ENCODE results near the gene RANBP17. TPM values are rescaled to one million over a fixed set of nuclear protein-coding genes. Genes with fewer than 3 reads are reported as not detected.

RANBP17 gene
- polyA plus RNA-seq, 1 of the 3 experiments (the other 2 are of a cell fraction) = 6.0 TPM

DNA sequence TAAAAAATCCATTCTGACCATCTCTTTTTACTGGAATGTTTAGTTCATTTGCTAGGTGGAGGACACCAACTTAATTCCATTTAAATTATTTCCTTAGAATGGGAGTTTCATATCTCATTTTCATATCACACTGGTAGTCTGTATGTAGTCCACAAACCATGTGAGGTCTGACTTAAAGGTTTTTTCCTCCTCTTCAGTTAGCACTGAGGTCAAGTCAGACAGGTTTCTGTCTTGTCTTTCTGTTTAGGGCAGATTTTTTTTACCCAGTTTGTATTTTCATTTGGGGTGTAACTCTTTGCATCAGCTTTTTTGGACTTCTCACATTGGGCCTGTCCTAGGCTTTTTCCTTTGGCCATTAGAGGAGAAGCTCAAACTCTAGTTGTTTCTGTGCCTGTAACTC, 75.3 kb downstream of the RANBP17 start (continued):
- TF ChIP-seq, protein P1, sequence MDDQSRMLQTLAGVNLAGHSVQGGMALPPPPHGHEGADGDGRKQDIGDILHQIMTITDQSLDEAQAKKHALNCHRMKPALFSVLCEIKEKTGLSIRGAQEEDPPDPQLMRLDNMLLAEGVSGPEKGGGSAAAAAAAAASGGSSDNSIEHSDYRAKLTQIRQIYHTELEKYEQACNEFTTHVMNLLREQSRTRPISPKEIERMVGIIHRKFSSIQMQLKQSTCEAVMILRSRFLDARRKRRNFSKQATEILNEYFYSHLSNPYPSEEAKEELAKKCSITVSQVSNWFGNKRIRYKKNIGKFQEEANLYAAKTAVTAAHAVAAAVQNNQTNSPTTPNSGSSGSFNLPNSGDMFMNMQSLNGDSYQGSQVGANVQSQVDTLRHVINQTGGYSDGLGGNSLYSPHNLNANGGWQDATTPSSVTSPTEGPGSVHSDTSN (IDR thresholded peaks at IDR 0.05) = no peak
- TF ChIP-seq, protein P2, sequence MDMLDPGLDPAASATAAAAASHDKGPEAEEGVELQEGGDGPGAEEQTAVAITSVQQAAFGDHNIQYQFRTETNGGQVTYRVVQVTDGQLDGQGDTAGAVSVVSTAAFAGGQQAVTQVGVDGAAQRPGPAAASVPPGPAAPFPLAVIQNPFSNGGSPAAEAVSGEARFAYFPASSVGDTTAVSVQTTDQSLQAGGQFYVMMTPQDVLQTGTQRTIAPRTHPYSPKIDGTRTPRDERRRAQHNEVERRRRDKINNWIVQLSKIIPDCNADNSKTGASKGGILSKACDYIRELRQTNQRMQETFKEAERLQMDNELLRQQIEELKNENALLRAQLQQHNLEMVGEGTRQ (IDR thresholded peaks at IDR 0.05; ENCODE audit: borderline replicate concordance, low read depth, low read length) = no peak

DNA sequence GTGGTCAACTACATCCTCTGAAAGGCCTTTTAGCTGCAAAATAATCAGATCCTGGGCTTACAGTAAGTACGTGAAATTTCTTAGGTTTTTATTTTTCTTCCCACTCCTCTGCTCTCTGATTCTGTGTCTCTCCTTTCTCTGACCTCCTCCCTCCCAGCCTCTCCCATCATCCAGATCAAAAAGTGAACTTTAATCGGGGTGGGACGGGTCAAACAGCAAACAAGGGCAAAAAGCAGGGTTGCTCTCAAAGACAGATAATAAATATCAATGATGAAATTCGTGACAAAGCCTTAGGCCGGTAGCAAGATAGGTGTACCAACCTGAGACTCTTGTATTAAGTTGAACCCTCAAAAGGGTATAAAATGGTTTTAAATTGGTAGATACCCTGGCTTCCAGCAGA, 76.1 kb downstream of the RANBP17 start:
- no peaks in the 10 kb centered on the region for H3K4me1 ChIP-seq (ENCODE audit: control insufficient read depth in 1 of 2, insufficient read depth in 2 of 2, low read depth in 1 of 2, low read length in 1 of 2)
- no peaks in the 10 kb centered on the region for H3K79me2 ChIP-seq (ENCODE audit: insufficient read depth)
- POLR2A ChIA-PET = no interaction called here
- H3K4me3 ChIP-seq (ENCODE audit: low read depth in 2 of 2, low read length in 1 of 2) = no peak overlapping the region
- no peak overlapping the region for H2AFZ ChIP-seq (ENCODE audit: low read depth)
- no peaks in the 10 kb centered on the region for H3F3A ChIP-seq (replicated peaks; ENCODE audit: insufficient read depth)
- H3K9ac ChIP-seq = no peak overlapping the region
- 87% methylated on average over 5 of the region's 5 CpGs for WGBS (ENCODE audit: low lambda C conversion rate)
- CTCF ChIA-PET = interaction anchor here (0.6 kb wide), 1 partner anchor 403 kb away, joined by 3 read pairs; no protein-coding TSS in a partner anchor
- no peak overlapping the region for H3K4me2 ChIP-seq
- TF ChIP-seq, protein P2 (IDR thresholded peaks at IDR 0.05; ENCODE audit: borderline replicate concordance, low read depth, low read length) = no peak
- TF ChIP-seq CHD2 (IDR thresholded peaks at IDR 0.05; ENCODE audit: low read length, partially characterized antibody) (no peak), TAF1 (IDR thresholded peaks at IDR 0.05; ENCODE audit: borderline replicate concordance, low read depth, low read length) (no peak), EP300 (IDR thresholded peaks at IDR 0.05; ENCODE audit: borderline replicate concordance in 1 of 2, low read depth in 1 of 2, low read length in 1 of 2) (no peak), JUND (IDR thresholded peaks at IDR 0.05) (no peak), FOSL2 (IDR thresholded peaks at IDR 0.05; ENCODE audit: borderline replicate concordance, low read depth) (no peak), SMC3 (IDR thresholded peaks at IDR 0.05; ENCODE audit: low read depth, low read length) (no peak), RAD21 (IDR thresholded peaks at IDR 0.05; ENCODE audit: low read length) (no peak), MEF2A (IDR thresholded peaks at IDR 0.05; ENCODE audit: borderline replicate concordance, low read depth) (no peak), GABPA (IDR thresholded peaks at IDR 0.05; ENCODE audit: low read depth) (no peak), NRF1 (IDR thresholded peaks at IDR 0.05; ENCODE audit: low read depth, low read length) (no peak)
- TF ChIP-seq, protein P3, sequence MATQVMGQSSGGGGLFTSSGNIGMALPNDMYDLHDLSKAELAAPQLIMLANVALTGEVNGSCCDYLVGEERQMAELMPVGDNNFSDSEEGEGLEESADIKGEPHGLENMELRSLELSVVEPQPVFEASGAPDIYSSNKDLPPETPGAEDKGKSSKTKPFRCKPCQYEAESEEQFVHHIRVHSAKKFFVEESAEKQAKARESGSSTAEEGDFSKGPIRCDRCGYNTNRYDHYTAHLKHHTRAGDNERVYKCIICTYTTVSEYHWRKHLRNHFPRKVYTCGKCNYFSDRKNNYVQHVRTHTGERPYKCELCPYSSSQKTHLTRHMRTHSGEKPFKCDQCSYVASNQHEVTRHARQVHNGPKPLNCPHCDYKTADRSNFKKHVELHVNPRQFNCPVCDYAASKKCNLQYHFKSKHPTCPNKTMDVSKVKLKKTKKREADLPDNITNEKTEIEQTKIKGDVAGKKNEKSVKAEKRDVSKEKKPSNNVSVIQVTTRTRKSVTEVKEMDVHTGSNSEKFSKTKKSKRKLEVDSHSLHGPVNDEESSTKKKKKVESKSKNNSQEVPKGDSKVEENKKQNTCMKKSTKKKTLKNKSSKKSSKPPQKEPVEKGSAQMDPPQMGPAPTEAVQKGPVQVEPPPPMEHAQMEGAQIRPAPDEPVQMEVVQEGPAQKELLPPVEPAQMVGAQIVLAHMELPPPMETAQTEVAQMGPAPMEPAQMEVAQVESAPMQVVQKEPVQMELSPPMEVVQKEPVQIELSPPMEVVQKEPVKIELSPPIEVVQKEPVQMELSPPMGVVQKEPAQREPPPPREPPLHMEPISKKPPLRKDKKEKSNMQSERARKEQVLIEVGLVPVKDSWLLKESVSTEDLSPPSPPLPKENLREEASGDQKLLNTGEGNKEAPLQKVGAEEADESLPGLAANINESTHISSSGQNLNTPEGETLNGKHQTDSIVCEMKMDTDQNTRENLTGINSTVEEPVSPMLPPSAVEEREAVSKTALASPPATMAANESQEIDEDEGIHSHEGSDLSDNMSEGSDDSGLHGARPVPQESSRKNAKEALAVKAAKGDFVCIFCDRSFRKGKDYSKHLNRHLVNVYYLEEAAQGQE (IDR thresholded peaks at IDR 0.05; ENCODE audit: low read depth, low read length) = no peak
- H4K20me1 ChIP-seq (ENCODE audit: insufficient read depth) = no peaks in the 10 kb centered on the region
- no peaks in the 10 kb centered on the region for H3K27me3 ChIP-seq (ENCODE audit: insufficient read depth)
- no peaks in the 10 kb centered on the region for H3K9me2 ChIP-seq
- no peak for DNase-seq
- peaks cover 2 to 34% of the 10 kb centered on the region in 2 experiments for H3K36me3 ChIP-seq (replicated peaks in 1 of 2; ENCODE audit: control insufficient read depth in 1 of 2, insufficient read depth in 2 of 2, low read length in 1 of 2)
- no peak overlapping the region for H3K27ac ChIP-seq (ENCODE audit: low read depth in 2 of 2, low read length in 1 of 2)
- peaks cover 9% of the 10 kb centered on the region; the same call in 1 of the 2 replicates for H3K9me3 ChIP-seq

Measured in SK-N-SH (cell line).